HG03457 (cell line): ENCODE data around the gene JUN.
"Not testable (repeated sequence)": the region's sequence is repeated elsewhere in the genome, so short reads cannot be mapped to it uniquely, and the experiment has no call there.

Source experiments
- ATAC-seq: cut with Tn5 transposase; IDR thresholded peaks from one replicate; pipeline ENCODE4 v1.9.1; 2021; ENCODE audit warnings: moderate number of reproducible peaks; ENCODE audit not compliant: unreplicated experiment

JUN gene

GRCh38 chr1:58809325-58810010 lies 25.6 kb upstream of the JUN start:
- no peak for ATAC-seq

GRCh38 chr1:58808077-58808476 lies 24.2 kb upstream of the JUN start:
- no peak for ATAC-seq

GRCh38 chr1:58805716-58806571 lies 22.1 kb upstream of the JUN start:
- peak; percentile 45 for ATAC-seq

- ATAC-seq = no peak
Measured at GRCh38 chr1:58804853-58805565, 21.2 kb upstream of the JUN start.

GRCh38 chr1:58803858-58804257 lies 20.0 kb upstream of the JUN start:
- ATAC-seq = no peak

- ATAC-seq = no peak
Measured at GRCh38 chr1:58802640-58803399, 19.0 kb upstream of the JUN start.

GRCh38 chr1:58801286-58801685 lies 17.4 kb upstream of the JUN start:
- ATAC-seq = not testable (repeated sequence)

- no peak for ATAC-seq
Measured at GRCh38 chr1:58799650-58800049, 15.8 kb upstream of the JUN start.

GRCh38 chr1:58798910-58799442 lies 15.1 kb upstream of the JUN start:
- ATAC-seq = no peak

- no peak for ATAC-seq
Measured at GRCh38 chr1:58796416-58796815, 12.6 kb upstream of the JUN start.

GRCh38 chr1:58794585-58794984 lies 10.7 kb upstream of the JUN start:
- no peak for ATAC-seq

- ATAC-seq = no peak
Measured at GRCh38 chr1:58792846-58793245, 9.0 kb upstream of the JUN start.

GRCh38 chr1:58791106-58791505 lies 7.3 kb upstream of the JUN start:
- no peak for ATAC-seq

- ATAC-seq = no peak
Measured at GRCh38 chr1:58789996-58790660, 6.3 kb upstream of the JUN start.

GRCh38 chr1:58789322-58789856 lies 5.5 kb upstream of the JUN start:
- ATAC-seq = no peak

GRCh38 chr1:58788259-58788658 lies 4.4 kb upstream of the JUN start:
- no peak for ATAC-seq

- no peak for ATAC-seq
Measured at GRCh38 chr1:58786927-58787245, 3.0 kb upstream of the JUN start.

GRCh38 chr1:58786184-58786926 lies 2.5 kb upstream of the JUN start:
- ATAC-seq = no peak

- ATAC-seq = no peak
Measured at GRCh38 chr1:58785442-58786058, 1.7 kb upstream of the JUN start.
